Measurements from ENCODE around the gene ARSG. TPM values are rescaled to one million over a fixed set of nuclear protein-coding genes. Genes with fewer than 3 reads are reported as not detected.

ARSG gene
- polyA plus RNA-seq, 1 donor from 2014 or later: 16.9 TPM

- Histone ChIP-seq H3K9me2 (ENCODE audit: insufficient read depth, low read length) (no peaks in the 10 kb centered on the region), H3K9ac (ENCODE audit: low read length) (no peak overlapping the region)
Observed at GRCh38 chr17:68420065-68420464, 128.8 kb downstream of the ARSG start.

GRCh38 chr17:68421486-68421885 is 130.2 kb downstream of the ARSG start:
- H3K27me3 ChIP-seq (ENCODE audit: insufficient read depth, low read depth, low read length): no peaks in the 10 kb centered on the region
- H3K4me3 ChIP-seq (ENCODE audit: low read length): no peak overlapping the region
- H3K79me2 ChIP-seq (replicated peaks; ENCODE audit: insufficient read depth, low read length): no peaks in the 10 kb centered on the region
- no peaks in the 10 kb centered on the region for H3K9me3 ChIP-seq (ENCODE audit: low read length)
- H3K27ac ChIP-seq (ENCODE audit: low read length): no peak overlapping the region
- no peaks in the 10 kb centered on the region for H4K20me1 ChIP-seq (ENCODE audit: insufficient read depth)
- no peak overlapping the region for H3K9ac ChIP-seq (ENCODE audit: low read length)
- H3K9me2 ChIP-seq (ENCODE audit: insufficient read depth, low read length): no peaks in the 10 kb centered on the region
- no peaks in the 10 kb centered on the region for H3F3A ChIP-seq (ENCODE audit: insufficient read depth, low read length, poor library complexity, severe bottlenecking)
- TF ChIP-seq CTCF (IDR thresholded peaks at IDR 0.05; ENCODE audit: poor library complexity, severe bottlenecking) (no peak), RAD21 (conservative IDR thresholded peaks at IDR 0.05) (no peak), MXI1 (conservative IDR thresholded peaks at IDR 0.05; ENCODE audit: poor library complexity, severe bottlenecking) (no peak), EP300 (conservative IDR thresholded peaks at IDR 0.05; ENCODE audit: poor library complexity, severe bottlenecking) (no peak), EZH2 (IDR thresholded peaks at IDR 0.05; ENCODE audit: borderline replicate concordance, insufficient read depth, low read length, poor library complexity, severe bottlenecking) (no peak), SMC3 (conservative IDR thresholded peaks at IDR 0.05; ENCODE audit: poor library complexity) (no peak)
- no peaks in the 10 kb centered on the region for H3K36me3 ChIP-seq (ENCODE audit: insufficient read depth, low read length)
- no peak overlapping the region for H2AFZ ChIP-seq (ENCODE audit: low read depth, low read length)
- no peak overlapping the region for H3K4me2 ChIP-seq (ENCODE audit: low read length)

More at GRCh38 chr17:68420065-68420464, 128.8 kb downstream of the ARSG start:
- Histone ChIP-seq H3K4me3 (ENCODE audit: low read length) (no peak overlapping the region), H3K27ac (ENCODE audit: low read length) (no peak overlapping the region), H3K36me3 (ENCODE audit: insufficient read depth, low read length) (no peaks in the 10 kb centered on the region), H3F3A (ENCODE audit: insufficient read depth, low read length, poor library complexity, severe bottlenecking) (no peaks in the 10 kb centered on the region), H4K20me1 (ENCODE audit: insufficient read depth) (no peaks in the 10 kb centered on the region), H3K27me3 (ENCODE audit: insufficient read depth, low read depth, low read length) (no peaks in the 10 kb centered on the region), H3K4me2 (ENCODE audit: low read length) (no peak overlapping the region), H3K9me3 (ENCODE audit: low read length) (no peaks in the 10 kb centered on the region), H3K79me2 (replicated peaks; ENCODE audit: insufficient read depth, low read length) (no peaks in the 10 kb centered on the region), H2AFZ (ENCODE audit: low read depth, low read length) (no peak overlapping the region)
- TF ChIP-seq POLR2AphosphoS5 (IDR thresholded peaks at IDR 0.05): no peak
- no peak for TF ChIP-seq MXI1 (conservative IDR thresholded peaks at IDR 0.05; ENCODE audit: poor library complexity, severe bottlenecking)
- TF ChIP-seq RAD21 (conservative IDR thresholded peaks at IDR 0.05): no peak
- TF ChIP-seq SMC3 (conservative IDR thresholded peaks at IDR 0.05; ENCODE audit: poor library complexity): no peak
- TF ChIP-seq TAF1 (IDR thresholded peaks at IDR 0.05; ENCODE audit: low read depth): no peak
- TF ChIP-seq EZH2 (IDR thresholded peaks at IDR 0.05; ENCODE audit: borderline replicate concordance, insufficient read depth, low read length, poor library complexity, severe bottlenecking): no peak
- TF ChIP-seq REST (IDR thresholded peaks at IDR 0.05; ENCODE audit: borderline replicate concordance): no peak
- TF ChIP-seq CTCF (IDR thresholded peaks at IDR 0.05; ENCODE audit: poor library complexity, severe bottlenecking): no peak
- no peak for TF ChIP-seq EP300 (conservative IDR thresholded peaks at IDR 0.05; ENCODE audit: poor library complexity, severe bottlenecking)
